A549 (cell line): ENCODE measurements around the gene HADHA. TPM values are rescaled to one million over a fixed set of nuclear protein-coding genes. Genes with fewer than 3 reads are reported as not detected.

Experiments used
- ATAC-seq, 2 experiments: fragments of 200-7000 bp in 1 of 2; fragments of >200 bp in 1 of 2; cut with Nextera tagmentation in 1 of 2; cut with Tn5 transposase in 1 of 2; 3 replicates each; pipeline versions ENCODE4 v1.8.0 to v1.9.1; 2018 to 2020; ENCODE audit warnings: mild to moderate bottlenecking in 1 of 2, moderate library complexity in 1 of 2
- CTCF ChIA-PET: fragments of 300-600 bp; sonication (Branson Sonifier 250); formaldehyde crosslinking; extraction: SDS; loops from one replicate; lab custom pipeline; 2021; ENCODE audit warnings: antibody characterized with exemption, inconsistent platforms; lab: Yijun Ruan, JAX
- POLR2A ChIA-PET: fragments of 350-600 bp; formaldehyde crosslinking; extraction: SDS; loops from one replicate; lab custom pipeline; 2021; ENCODE audit warnings: antibody characterized with exemption, inconsistent platforms; lab: Yijun Ruan, JAX
- DNase-seq, 2 experiments: peaks; one replicate each; pipeline versions ENCODE4 v3.0.0 to v3.0.0-alpha.2; 2011 to 2016; ENCODE audit warnings: low read depth in 1 of 2, low spot score in 1 of 2
- FAIRE-seq: peaks from 2 replicates; lab custom pipeline; 2011; peaks lifted over from hg19 to GRCh38; lab: Jason Lieb, UNC
- H3K27ac ChIP-seq, 2 experiments: fragments of >200 bp; sonication (Bioruptor Twin); formaldehyde crosslinking; 3 replicates each; pipeline ENCODE4 v1.5.1; 2016 to 2017
- H3K4me1 ChIP-seq: fragments of >200 bp; sonication (Bioruptor Twin); formaldehyde crosslinking; 3 replicates; pipeline ENCODE4 v1.6.1; 2016
- H3K4me2 ChIP-seq: fragments of >200 bp; sonication (Bioruptor Twin); formaldehyde crosslinking; 3 replicates; pipeline ENCODE4 v1.6.1; 2016
- H3K4me3 ChIP-seq: fragments of >200 bp; sonication (Bioruptor Twin); formaldehyde crosslinking; 3 replicates; pipeline ENCODE4 v1.5.1; 2016
- H3K9me3 ChIP-seq: fragments of >200 bp; sonication (Bioruptor Twin); formaldehyde crosslinking; 3 replicates; pipeline ENCODE4 v1.6.1; 2016
- ATOH8 ChIP-seq: fragments of 250-450 bp; sonication (Bioruptor Pico); IDR thresholded peaks from 2 replicates; pipeline ENCODE4 v1.5.0; 2020; ENCODE audit warnings: low read depth, mild to moderate bottlenecking, moderate library complexity
- CBX2 ChIP-seq: fragments of 200-600 bp; sonication (generic); IDR thresholded peaks from 2 replicates; pipeline ENCODE4 v1.6.1; 2016; ENCODE audit warnings: low read depth, mild to moderate bottlenecking, borderline replicate concordance
- CBX8 ChIP-seq: fragments of 200-600 bp; sonication (generic); IDR thresholded peaks from 2 replicates; pipeline ENCODE4 v1.6.1; 2016
- CEBPB ChIP-seq, 2 experiments: fragments of >200 bp in 1 of 2; sonication (Bioruptor Twin) in 1 of 2; formaldehyde crosslinking in 1 of 2; IDR thresholded peaks; 2 replicates each; pipeline ENCODE4 v1.6.1; 2012 to 2016
- EHMT2 ChIP-seq: fragments of 200-600 bp; sonication (generic); IDR thresholded peaks from 2 replicates; pipeline ENCODE4 v1.6.1; 2016; ENCODE audit warnings: antibody characterized with exemption, low read depth, mild to moderate bottlenecking, moderate library complexity
- ESRRA ChIP-seq: fragments of 150-350 bp; IDR thresholded peaks from 2 replicates; pipeline ENCODE4 v1.6.1; 2014; ENCODE audit warnings: mild to moderate bottlenecking, low read length, borderline replicate concordance
- FOSB ChIP-seq: fragments of 250-450 bp; sonication (Bioruptor Pico); IDR thresholded peaks from 2 replicates; pipeline ENCODE4 v1.5.0; 2020; ENCODE audit warnings: mild to moderate bottlenecking, moderate library complexity
- FOXS1 ChIP-seq: fragments of 250-450 bp; sonication (Bioruptor Pico); IDR thresholded peaks from 2 replicates; pipeline ENCODE4 v1.5.0; 2020; ENCODE audit warnings: mild to moderate bottlenecking, moderate library complexity
- GATA3 ChIP-seq: IDR thresholded peaks from 2 replicates; pipeline ENCODE4 v1.6.1; 2012; ENCODE audit warnings: borderline replicate concordance
- HOXB13 ChIP-seq: fragments of 250-450 bp; sonication (Bioruptor Pico); IDR thresholded peaks from 2 replicates; pipeline ENCODE4 v1.5.0; 2020; ENCODE audit warnings: low read depth, mild to moderate bottlenecking, moderate library complexity
- HOXB5 ChIP-seq: fragments of 250-450 bp; sonication (Bioruptor Pico); IDR thresholded peaks from 2 replicates; pipeline ENCODE4 v1.5.0; 2020; ENCODE audit warnings: mild to moderate bottlenecking, moderate library complexity
- NPAS2 ChIP-seq: fragments of 250-450 bp; sonication (Bioruptor Pico); IDR thresholded peaks from 2 replicates; pipeline ENCODE4 v1.8.0; 2022; ENCODE audit warnings: mild to moderate bottlenecking, moderate library complexity, borderline replicate concordance
- NR3C1 ChIP-seq: fragments of >200 bp; sonication (Bioruptor Twin); formaldehyde crosslinking; IDR thresholded peaks from 3 replicates; pipeline ENCODE4 v1.6.1; 2017
- PHF8 ChIP-seq: fragments of 200-600 bp; sonication (generic); IDR thresholded peaks from 2 replicates; pipeline ENCODE4 v1.6.1; 2016; ENCODE audit warnings: low read depth, mild to moderate bottlenecking, antibody characterized with exemption, moderate library complexity, borderline replicate concordance
- POLR2AphosphoS2 ChIP-seq: conservative IDR thresholded peaks from 2 replicates; pipeline ENCODE4 v1.6.1; 2012; ENCODE audit warnings: low read length, improper control_type of control experiment, inconsistent platforms
- RAD21 ChIP-seq, 2 experiments: fragments of >200 bp in 1 of 2; sonication (Bioruptor Twin) in 1 of 2; formaldehyde crosslinking in 1 of 2; IDR thresholded peaks in 1 of 2; conservative IDR thresholded peaks in 1 of 2; 2 replicates in 1 of 2; 3 replicates in 1 of 2; pipeline ENCODE4 v1.6.1; 2012 to 2018; ENCODE audit warnings: inconsistent platforms in 1 of 2
- RCOR1 ChIP-seq: fragments of 150-350 bp; IDR thresholded peaks from 2 replicates; pipeline ENCODE4 v1.6.1; 2014; ENCODE audit warnings: antibody characterized with exemption, low read length, low read depth
- RNF2 ChIP-seq: fragments of 200-600 bp; sonication (generic); IDR thresholded peaks from 2 replicates; pipeline ENCODE4 v1.6.1; 2016; ENCODE audit warnings: low read depth, mild to moderate bottlenecking, antibody characterized with exemption, moderate library complexity, borderline replicate concordance
- TFCP2L1 ChIP-seq: fragments of 250-450 bp; sonication (Bioruptor Pico); IDR thresholded peaks from 2 replicates; pipeline ENCODE4 v1.5.0; 2021; ENCODE audit warnings: mild to moderate bottlenecking
- TP53 ChIP-seq: fragments of 250-450 bp; sonication (Bioruptor Pico); IDR thresholded peaks from 2 replicates; pipeline ENCODE4 v1.5.0; 2021; ENCODE audit warnings: mild to moderate bottlenecking, moderate library complexity
- ZC3H11A ChIP-seq: fragments of 450-650 bp; IDR thresholded peaks from 2 replicates; pipeline ENCODE4 v1.6.1; 2014; ENCODE audit warnings: antibody characterized with exemption, mild to moderate bottlenecking
- ZFP36 ChIP-seq: fragments of 450-650 bp; IDR thresholded peaks from 2 replicates; pipeline ENCODE4 v1.6.1; 2014; ENCODE audit warnings: borderline replicate concordance; ENCODE audit not compliant: partially characterized antibody
- ZSCAN20 ChIP-seq: fragments of 250-450 bp; sonication (Bioruptor Pico); IDR thresholded peaks from 2 replicates; pipeline ENCODE4 v1.8.0; 2022; ENCODE audit warnings: mild to moderate bottlenecking, moderate library complexity
- WGBS: methylation state at CpG from one replicate; pipeline ENCODE4 v1.1.6; 2017; ENCODE audit errors: missing lambda C conversion rate; 5-methylcytosine and 5-hydroxymethylcytosine counted together
- polyA plus RNA-seq, 4 experiments: library from polyadenylated mRNA; depleted of rRNA in 3 of 4; stranded (reverse); fragments of >200 nt; fragmentation: RNase III in 1 of 4; extraction: RNeasy Plus Mini Kit Qiagen cat#74134 plus additional on column Dnase treatment in 1 of 4; gene quantifications; 2 replicates in 3 of 4; 3 replicates in 1 of 4; pipeline ENCODE4 v1.2.3, GENCODE V29; 2011 to 2017

The HADHA gene
- polyA plus RNA-seq, 2 of the 4 experiments (the other 2 are of a cell fraction) = 122 to 174 TPM

- TF ChIP-seq ATOH8 (CRISPR knock-in tag) (no peak), NR3C1 (no peak), GATA3 (no peak), ZC3H11A (no peak)
Observed at GRCh38 chr2:26178246-26178645, 66.2 kb downstream of the HADHA start (continued).

- ChIA-PET CTCF (interaction anchor here (1.1 to 6.2 kb wide), 3 partner anchors 8 to 229 kb away, joined by 3 to 77 read pairs (median 4); no protein-coding TSS in a partner anchor), POLR2A (no interaction called here)
- Histone ChIP-seq H3K4me3 (no peak overlapping the region), H3K27ac (no peak overlapping the region), H3K4me1 (peaks cover 14% of the 10 kb centered on the region; the same call in 1 of the 3 replicates), H3K9me3 (no peaks in the 10 kb centered on the region), H3K4me2 (no peak overlapping the region)
- TF ChIP-seq NR3C1 (no peak), ZFP36 (no peak), HOXB5 (CRISPR knock-in tag) (no peak), CEBPB (IDR thresholded peaks at IDR 0.05) (no peak), RAD21 (conservative IDR thresholded peaks at IDR 0.05 in 1 of 2, IDR thresholded peaks at IDR 0.05 in 1 of 2) (no peak), ESRRA (no peak), ATOH8 (CRISPR knock-in tag) (no peak), PHF8 (no peak), TP53 (CRISPR knock-in tag) (no peak), CBX8 (no peak), CBX2 (no peak), HOXB13 (CRISPR knock-in tag) (no peak), NPAS2 (CRISPR knock-in tag) (no peak), EHMT2 (no peak), GATA3 (no peak)
- 90% methylated on average over 7 of the region's 7 CpGs for WGBS
- FAIRE-seq = no peak
- no peak for ATAC-seq
- no peak for DNase-seq
Observed at GRCh38 chr2:26177122-26177521, 67.3 kb downstream of the HADHA start.

- WGBS = 79% methylated on average over 11 of the region's 11 CpGs
- DNase-seq (no peak), ATAC-seq (no peak), FAIRE-seq (no peak)
- Histone ChIP-seq H3K27ac (no peak overlapping the region), H3K4me1 (peaks cover 14% of the 10 kb centered on the region; the same call in 1 of the 3 replicates), H3K4me3 (no peak overlapping the region), H3K9me3 (no peaks in the 10 kb centered on the region), H3K4me2 (no peak overlapping the region)
- CTCF ChIA-PET = interaction anchor here (0.9 to 6.2 kb wide), 4 partner anchors 9 to 115 kb away, joined by 4 to 77 read pairs (median 4); no protein-coding TSS in a partner anchor
- TF ChIP-seq RCOR1 (no peak), FOXS1 (CRISPR knock-in tag) (no peak), RAD21 (conservative IDR thresholded peaks at IDR 0.05 in 1 of 2, IDR thresholded peaks at IDR 0.05 in 1 of 2) (no peak), POLR2AphosphoS2 (no peak), ZSCAN20 (CRISPR knock-in tag) (no peak), CBX2 (no peak), FOSB (CRISPR knock-in tag) (no peak), TFCP2L1 (no peak), RNF2 (no peak)
- POLR2A ChIA-PET = interaction anchor here (1.8 kb wide), 1 partner anchor 9 kb away, joined by 9 read pairs; no protein-coding TSS in a partner anchor
Observed at GRCh38 chr2:26176279-26176615, 68.2 kb downstream of the HADHA start.
